Naive thymus-derived CD4-positive, alpha-beta T cell (primary cell): ENCODE measurements around the gene TUBB2B. TPM values are rescaled to one million over a fixed set of nuclear protein-coding genes. Genes with fewer than 3 reads are reported as not detected.
"Not testable (repeated sequence)": the region's sequence is repeated elsewhere in the genome, so short reads cannot be mapped to it uniquely, and the experiment has no call there.

Experiments
- ATAC-seq: fragments of 150-1000 bp; cut with Tn5 transposase; 2 replicates; pipeline ENCODE4 v1.10.0; 2021; ENCODE audit warnings: mild to moderate bottlenecking, moderate library complexity
- CTCF ChIA-PET: fragments of 350-600 bp; sonication (Branson Sonifier 250); formaldehyde crosslinking; loops from one replicate; lab custom pipeline; 2021; ENCODE audit warnings: antibody characterized with exemption; lab: Charles Lee
- POLR2A ChIA-PET: fragments of 350-600 bp; sonication (Branson Sonifier 250); formaldehyde crosslinking; loops from one replicate; lab custom pipeline; 2021; ENCODE audit warnings: antibody characterized with exemption, inconsistent platforms; lab: Charles Lee
- DNase-seq, 9 donors: peaks; one replicate each; pipeline versions ENCODE4 v3.0.0 to v3.0.0-alpha.2; 2020 to 2022; ENCODE audit warnings: mixed read lengths in 1 of 9
- H3K27ac ChIP-seq: one replicate; pipeline ENCODE4 v1.7.0; 2013; ENCODE audit warnings: mild to moderate bottlenecking, low read depth, low read length, moderate library complexity
- H3K27me3 ChIP-seq, 2 donors: one replicate each; pipeline ENCODE4 v1.7.0; 2013; ENCODE audit warnings: low read length in 2 of 2, mild to moderate bottlenecking in 2 of 2, moderate library complexity in 2 of 2; ENCODE audit not compliant: control insufficient read depth in 2 of 2, insufficient read depth in 2 of 2
- H3K36me3 ChIP-seq, 3 experiments: 1 replicate in 2 of 3; 2 replicates in 1 of 3; pipeline ENCODE4 v1.7.0; 2013; ENCODE audit warnings: low read length in 3 of 3, mild to moderate bottlenecking in 3 of 3, moderate library complexity in 1 of 3; ENCODE audit not compliant: insufficient read depth in 3 of 3, control insufficient read depth in 2 of 3
- H3K4me1 ChIP-seq, 2 donors: one replicate each; pipeline ENCODE4 v1.7.0; 2013; ENCODE audit warnings: low read length in 2 of 2, mild to moderate bottlenecking in 2 of 2, moderate library complexity in 1 of 2; ENCODE audit not compliant: control insufficient read depth in 2 of 2, insufficient read depth in 2 of 2
- H3K4me3 ChIP-seq: 2 replicates; pipeline ENCODE4 v1.7.0; 2013; ENCODE audit warnings: mild to moderate bottlenecking, low read length
- H3K9me3 ChIP-seq, 3 experiments: 1 replicate in 2 of 3; 2 replicates in 1 of 3; pipeline ENCODE4 v1.7.0; 2013; ENCODE audit warnings: low read length in 3 of 3; ENCODE audit not compliant: control insufficient read depth in 2 of 3
- H3K27ac Mint-ChIP-seq, 9 donors: one replicate each; pipeline ENCODE4 v1.8.0; 2020 to 2022; ENCODE audit warnings: mixed read lengths in 9 of 9, mild to moderate bottlenecking in 8 of 9, moderate library complexity in 5 of 9, inconsistent platforms in 2 of 9
- H3K27me3 Mint-ChIP-seq, 5 donors: one replicate each; pipeline ENCODE4 v1.8.0; 2021 to 2022; ENCODE audit warnings: mixed read lengths in 5 of 5, mild to moderate bottlenecking in 1 of 5
- H3K36me3 Mint-ChIP-seq, 5 donors: one replicate each; pipeline ENCODE4 v1.8.0; 2020 to 2022; ENCODE audit warnings: mixed read lengths in 5 of 5, mild to moderate bottlenecking in 3 of 5, inconsistent platforms in 1 of 5
- H3K4me1 Mint-ChIP-seq, 7 donors: one replicate each; pipeline ENCODE4 v1.8.0; 2020 to 2022; ENCODE audit warnings: mixed read lengths in 7 of 7, mild to moderate bottlenecking in 3 of 7, inconsistent platforms in 1 of 7
- H3K4me3 Mint-ChIP-seq, 10 donors: one replicate each; pipeline ENCODE4 v1.8.0; 2020 to 2022; ENCODE audit warnings: mild to moderate bottlenecking in 10 of 10, mixed read lengths in 10 of 10, moderate library complexity in 6 of 10, inconsistent platforms in 2 of 10
- H3K9me3 Mint-ChIP-seq, 11 donors: one replicate each; pipeline ENCODE4 v1.8.0; 2020 to 2022; ENCODE audit warnings: mixed read lengths in 11 of 11, mild to moderate bottlenecking in 4 of 11, inconsistent platforms in 1 of 11, moderate library complexity in 1 of 11
- intact Hi-C, 2 donors: fragments of 100-400 bp; cut with micrococcal nuclease; formaldehyde crosslinking; loops; one replicate each; pipeline ENCODE4 v1.15.1; 2023
- polyA plus RNA-seq, 2 donors: library from polyadenylated mRNA; unstranded; fragments of 300-500 nt; fragmentation: Illumina TruSeq; gene quantifications; one replicate each; pipeline ENCODE4 v1.2.3, GENCODE V29; 2021
- total RNA-seq, 6 experiments: library from RNA in 5 of 6; stranded (reverse) in 5 of 6; gene quantifications; 1 replicate in 5 of 6; 2 replicates in 1 of 6; pipeline ENCODE4 v1.2.3 and lab custom pipeline; 2021 to 2026

Gene TUBB2B
- total and polyA plus RNA-seq, 7 experiments from 2014 or later, result 0.18 to 1.6 (median 0.40) TPM; not detected in 3

GRCh38 chr6:3193102-3193849 lies 34.2 kb downstream of the TUBB2B start:
- ChIA-PET CTCF (no interaction called here), POLR2A (no interaction called here)
- no peak for ATAC-seq
- H3K4me3 ChIP-seq, result no peak overlapping the region
- no peak overlapping the region for H3K27ac ChIP-seq
- peaks cover 0 to 4% (median 0%) of the 10 kb centered on the region in 5 donors for H3K27me3 Mint-ChIP-seq
- peaks cover 0 to 3% of the 10 kb centered on the region in 2 donors for H3K27me3 ChIP-seq
- no peaks in the 10 kb centered on the region for H3K9me3 ChIP-seq
- no peaks in the 10 kb centered on the region for H3K4me1 Mint-ChIP-seq
- H3K36me3 ChIP-seq, result no peaks in the 10 kb centered on the region
- DNase-seq, result no peak
- peaks cover 0 to 3% (median 0%) of the 10 kb centered on the region in 5 donors for H3K36me3 Mint-ChIP-seq
- intact Hi-C loops, result no loop called here
- no peaks in the 10 kb centered on the region for H3K4me1 ChIP-seq
- H3K4me3 Mint-ChIP-seq, result no peak overlapping the region
- no peak overlapping the region for H3K27ac Mint-ChIP-seq
- peaks cover 0 to 2% (median 0%) of the 10 kb centered on the region in 11 donors for H3K9me3 Mint-ChIP-seq

DNA sequence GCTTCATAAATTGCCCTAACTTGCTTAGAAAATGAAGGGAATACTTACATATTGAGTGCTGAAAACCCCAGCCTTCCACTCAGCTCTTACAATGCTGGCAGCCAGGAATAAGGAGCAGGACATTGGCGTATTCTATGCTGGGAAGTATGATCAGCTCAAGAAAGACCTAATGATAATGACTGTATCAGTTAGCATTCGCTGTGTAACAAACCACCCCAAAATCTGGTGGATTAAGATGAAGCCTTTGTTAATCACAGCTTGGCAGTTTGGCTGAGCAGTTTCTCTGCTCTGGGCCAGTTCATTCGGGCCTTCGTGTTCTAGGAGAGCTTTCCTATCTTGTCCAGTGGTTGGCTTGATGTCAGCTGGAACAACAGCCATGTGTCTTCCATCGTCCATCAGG lies 36.7 kb downstream of the TUBB2B start:
- intact Hi-C loops, result no loop called here
- Histone ChIP-seq H3K4me1 (no peaks in the 10 kb centered on the region), H3K27me3 (no peaks in the 10 kb centered on the region), H3K36me3 (no peaks in the 10 kb centered on the region), H3K27ac (no peak overlapping the region), H3K9me3 (no peaks in the 10 kb centered on the region), H3K4me3 (no peak overlapping the region)
- no peak overlapping the region for H3K27ac Mint-ChIP-seq
- ChIA-PET CTCF (no interaction called here), POLR2A (no interaction called here)
- peaks cover 0 to 8% (median 4%) of the 10 kb centered on the region in 5 donors for H3K27me3 Mint-ChIP-seq
- DNase-seq (no peak), ATAC-seq (no peak)
- peaks cover 0 to 3% (median 0%) of the 10 kb centered on the region in 5 donors for H3K36me3 Mint-ChIP-seq
- no peaks in the 10 kb centered on the region for H3K4me1 Mint-ChIP-seq
- no peaks in the 10 kb centered on the region for H3K9me3 Mint-ChIP-seq
- no peak overlapping the region for H3K4me3 Mint-ChIP-seq

DNA sequence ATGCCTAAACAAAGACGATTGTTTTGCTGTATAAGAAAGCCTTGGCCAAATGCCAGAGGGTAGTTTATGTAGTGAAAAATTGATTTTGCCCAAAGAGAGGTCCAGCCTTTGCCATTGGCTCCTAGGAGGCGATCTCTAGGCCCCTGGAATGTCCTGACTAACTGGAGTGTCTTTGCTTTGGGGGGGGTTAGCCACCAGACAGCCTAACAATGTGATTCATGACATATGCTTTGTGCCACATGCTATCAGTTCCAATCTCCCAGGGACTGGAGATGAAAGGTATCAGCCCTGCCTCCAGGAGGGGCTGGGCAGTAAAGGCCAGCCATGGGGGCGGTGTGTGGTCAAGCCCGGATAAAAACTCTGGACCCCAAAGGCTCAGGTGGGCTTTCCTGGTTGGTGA lies 37.4 kb downstream of the TUBB2B start:
- intact Hi-C loops, result no loop called here
- Mint-ChIP-seq H3K27me3 (peaks cover 0 to 13% (median 4%) of the 10 kb centered on the region in 5 donors), H3K4me3 (no peak overlapping the region), H3K27ac (no peak overlapping the region), H3K9me3 (no peaks in the 10 kb centered on the region), H3K4me1 (no peaks in the 10 kb centered on the region), H3K36me3 (peaks cover 0 to 3% (median 0%) of the 10 kb centered on the region in 5 donors)
- no peaks in the 10 kb centered on the region for H3K4me1 ChIP-seq
- CTCF ChIA-PET, result no interaction called here
- no peak overlapping the region for H3K4me3 ChIP-seq
- DNase-seq (no peak), ATAC-seq (no peak)
- no peak overlapping the region for H3K27ac ChIP-seq
- H3K36me3 ChIP-seq, result no peaks in the 10 kb centered on the region
- POLR2A ChIA-PET, result no interaction called here
- H3K9me3 ChIP-seq, result no peaks in the 10 kb centered on the region
- no peaks in the 10 kb centered on the region for H3K27me3 ChIP-seq

- not testable (repeated sequence) for H3K36me3 Mint-ChIP-seq
- H3K27me3 Mint-ChIP-seq, result peaks cover 0 to 17% (median 6%) of the 10 kb centered on the region in 5 donors
Measured at GRCh38 chr6:3189192-3189591, 38.3 kb downstream of the TUBB2B start.

GRCh38 chr6:3188262-3188661 lies 39.2 kb downstream of the TUBB2B start:
- Histone ChIP-seq H3K9me3 (no peaks in the 10 kb centered on the region), H3K4me1 (no peaks in the 10 kb centered on the region), H3K27me3 (no peaks in the 10 kb centered on the region), H3K4me3 (no peak overlapping the region), H3K36me3 (no peaks in the 10 kb centered on the region), H3K27ac (no peak overlapping the region)
- Mint-ChIP-seq H3K27me3 (peaks cover 0 to 20% (median 6%) of the 10 kb centered on the region in 5 donors), H3K4me3 (no peak overlapping the region), H3K27ac (no peak overlapping the region), H3K4me1 (peaks cover 0 to 1% (median 0%) of the 10 kb centered on the region in 7 donors), H3K36me3 (peaks cover 0 to 3% (median 0%) of the 10 kb centered on the region in 5 donors), H3K9me3 (no peaks in the 10 kb centered on the region)
- CTCF ChIA-PET, result no interaction called here
- POLR2A ChIA-PET, result interaction anchor here (0.6 kb wide), 1 partner anchor 1063 kb away, joined by 3 read pairs; no protein-coding TSS in a partner anchor
- DNase-seq (no peak), ATAC-seq (no peak)
- intact Hi-C loops, result loop anchor here in 1 of 2 donors (5.0 kb wide), 1 partner anchor 424 kb away; no protein-coding TSS in a partner anchor

More at GRCh38 chr6:3189192-3189591, 38.3 kb downstream of the TUBB2B start:
- H3K4me1 Mint-ChIP-seq, DNase-seq, H3K4me3 ChIP-seq, H3K27me3 ChIP-seq, ATAC-seq, H3K4me1 ChIP-seq, H3K9me3 Mint-ChIP-seq, H3K27ac Mint-ChIP-seq, CTCF ChIA-PET, H3K9me3 ChIP-seq, POLR2A ChIA-PET, H3K4me3 Mint-ChIP-seq, H3K36me3 ChIP-seq, H3K27ac ChIP-seq: not testable (repeated sequence)
- intact Hi-C loops, result loop anchor here in 1 of 2 donors (5.0 kb wide), 1 partner anchor 423 kb away; no protein-coding TSS in a partner anchor

GRCh38 chr6:3186974-3187382 lies 40.5 kb downstream of the TUBB2B start:
- ATAC-seq (no peak), DNase-seq (no peak)
- Mint-ChIP-seq H3K9me3 (no peaks in the 10 kb centered on the region), H3K27ac (no peak overlapping the region), H3K4me1 (peaks cover 0 to 1% (median 0%) of the 10 kb centered on the region in 7 donors), H3K27me3 (peaks cover 0 to 20% (median 6%) of the 10 kb centered on the region in 5 donors), H3K36me3 (peaks cover 0 to 2% (median 0%) of the 10 kb centered on the region in 5 donors), H3K4me3 (no peak overlapping the region)
- H3K27ac ChIP-seq, result no peak overlapping the region
- no peak overlapping the region for H3K4me3 ChIP-seq
- intact Hi-C loops, result loop anchor here in 1 of 2 donors (5.0 kb wide), 1 partner anchor 425 kb away; no protein-coding TSS in a partner anchor
- ChIA-PET POLR2A (no interaction called here), CTCF (no interaction called here)
- H3K27me3 ChIP-seq, result no peaks in the 10 kb centered on the region
- H3K9me3 ChIP-seq, result no peaks in the 10 kb centered on the region
- no peaks in the 10 kb centered on the region for H3K4me1 ChIP-seq
- H3K36me3 ChIP-seq, result no peaks in the 10 kb centered on the region
